GM12878 (cell line): Measurements from ENCODE around the gene ZNF672. TPM values are rescaled to one million over a fixed set of nuclear protein-coding genes. Genes with fewer than 3 reads are reported as not detected.

Source experiments
- BCL11A ChIP-seq: IDR thresholded peaks from 2 replicates; pipeline ENCODE4 v1.6.1; 2011; ENCODE audit warnings: low read depth, low read length
- ETV6 ChIP-seq, 2 experiments: fragments of 450-650 bp in 1 of 2; IDR thresholded peaks in 1 of 2; conservative IDR thresholded peaks in 1 of 2; 2 replicates each; pipeline ENCODE4 v1.6.1; 2014; ENCODE audit warnings: antibody characterized with exemption in 1 of 2, borderline replicate concordance in 1 of 2, low read depth in 1 of 2, mild to moderate bottlenecking in 1 of 2, moderate library complexity in 1 of 2
- HDAC6 ChIP-seq: fragments of 200-600 bp; sonication (generic); IDR thresholded peaks from one replicate; pipeline ENCODE4 v1.8.0; 2017; ENCODE audit warnings: antibody characterized with exemption; ENCODE audit not compliant: unreplicated experiment
- IRF4 ChIP-seq: IDR thresholded peaks from 2 replicates; pipeline ENCODE4 v1.6.1; 2011; ENCODE audit warnings: low read depth, low read length
- MYB ChIP-seq: fragments of 150-350 bp; IDR thresholded peaks from 2 replicates; pipeline ENCODE4 v1.6.1; 2014; ENCODE audit warnings: mild to moderate bottlenecking, low read depth, low read length, borderline replicate concordance
- NRF1 ChIP-seq: conservative IDR thresholded peaks from 2 replicates; pipeline ENCODE4 v1.6.1; 2011; ENCODE audit warnings: mild to moderate bottlenecking, low read depth, low read length, improper control_type of control experiment
- RUNX3 ChIP-seq: IDR thresholded peaks from 2 replicates; pipeline ENCODE4 v1.6.1; 2012; ENCODE audit warnings: low read length, inconsistent platforms
- SUZ12 ChIP-seq: fragments of 200-600 bp; sonication (generic); IDR thresholded peaks from one replicate; pipeline ENCODE4 v1.6.1; 2018; ENCODE audit warnings: antibody characterized with exemption, mild to moderate bottlenecking; ENCODE audit not compliant: unreplicated experiment
- TCF7 ChIP-seq: IDR thresholded peaks from 2 replicates; pipeline ENCODE4 v1.6.1; 2014; ENCODE audit warnings: antibody characterized with exemption, borderline replicate concordance
- polyA plus RNA-seq, 11 experiments: library from polyadenylated mRNA; depleted of rRNA in 4 of 11; unstranded in 6 of 11; stranded (reverse) in 5 of 11; fragments of >200 nt; fragmentation: Nextera tagmentation in 4 of 11; fragmentation: Illumina TruSeq in 1 of 11; extraction: Ambion mirVana in 4 of 11; extraction: Trizol in 1 of 11; gene quantifications; 1 replicate in 1 of 11; 2 replicates in 10 of 11; pipeline versions ENCODE4 v1.2.1 to v1.2.3, GENCODE V29; 2011 to 2016; ENCODE audit warnings: inconsistent platforms in 2 of 11, missing spikeins in 2 of 11, low read depth in 1 of 11
- total RNA-seq, 4 experiments: library from RNA; depleted of rRNA in 3 of 4; stranded (reverse); fragments of >200 nt in 3 of 4; fragmentation: Illumina TruSeq in 1 of 4; extraction: Trizol in 1 of 4; gene quantifications; 2 replicates each; pipeline versions ENCODE4 v1.2.1 to v1.2.3, GENCODE V29; 2013 to 2021
- TF ChIP-seq, protein P1 (sequence below): fragments of 450-650 bp; IDR thresholded peaks from 2 replicates; pipeline ENCODE4 v1.6.1; 2018; ENCODE audit warnings: borderline replicate concordance, mild to moderate bottlenecking; ENCODE audit not compliant: partially characterized antibody
- TF ChIP-seq, protein P2 (sequence below): IDR thresholded peaks from 2 replicates; pipeline ENCODE4 v1.6.1; 2012; ENCODE audit warnings: low read depth, low read length, improper control_type of control experiment
- TF ChIP-seq, protein P3 (sequence below): IDR thresholded peaks from 2 replicates; pipeline ENCODE4 v1.6.1; 2012; ENCODE audit warnings: low read depth, low read length, improper control_type of control experiment

Gene ZNF672
- total and polyA plus RNA-seq, 10 of the 15 experiments (the other 5 are each of a cell fraction or from before 2014, with no cell fraction given): 2.9 to 51.3 (median 39.8) TPM

DNA sequence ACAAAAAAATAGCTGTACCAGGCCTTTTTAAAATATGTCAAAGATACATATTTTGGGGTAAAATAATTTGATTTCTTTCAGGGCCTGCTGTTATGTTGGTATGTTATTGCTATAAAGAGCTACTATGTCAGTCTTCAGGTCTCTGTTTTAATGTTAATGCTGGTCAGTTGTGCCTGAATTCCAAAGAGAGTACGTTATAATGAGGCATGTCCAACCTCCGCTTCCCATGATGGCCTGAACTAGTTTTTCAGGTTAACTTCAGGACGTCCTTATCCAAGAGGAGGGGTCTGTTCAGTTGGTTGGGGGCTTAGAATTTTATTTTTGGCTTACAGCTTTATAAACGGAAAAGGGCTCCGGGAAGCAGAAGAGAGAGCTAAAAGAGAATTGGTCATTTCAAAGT is 47.6 kb upstream of the ZNF672 start (continued):
- TF ChIP-seq, protein P1, sequence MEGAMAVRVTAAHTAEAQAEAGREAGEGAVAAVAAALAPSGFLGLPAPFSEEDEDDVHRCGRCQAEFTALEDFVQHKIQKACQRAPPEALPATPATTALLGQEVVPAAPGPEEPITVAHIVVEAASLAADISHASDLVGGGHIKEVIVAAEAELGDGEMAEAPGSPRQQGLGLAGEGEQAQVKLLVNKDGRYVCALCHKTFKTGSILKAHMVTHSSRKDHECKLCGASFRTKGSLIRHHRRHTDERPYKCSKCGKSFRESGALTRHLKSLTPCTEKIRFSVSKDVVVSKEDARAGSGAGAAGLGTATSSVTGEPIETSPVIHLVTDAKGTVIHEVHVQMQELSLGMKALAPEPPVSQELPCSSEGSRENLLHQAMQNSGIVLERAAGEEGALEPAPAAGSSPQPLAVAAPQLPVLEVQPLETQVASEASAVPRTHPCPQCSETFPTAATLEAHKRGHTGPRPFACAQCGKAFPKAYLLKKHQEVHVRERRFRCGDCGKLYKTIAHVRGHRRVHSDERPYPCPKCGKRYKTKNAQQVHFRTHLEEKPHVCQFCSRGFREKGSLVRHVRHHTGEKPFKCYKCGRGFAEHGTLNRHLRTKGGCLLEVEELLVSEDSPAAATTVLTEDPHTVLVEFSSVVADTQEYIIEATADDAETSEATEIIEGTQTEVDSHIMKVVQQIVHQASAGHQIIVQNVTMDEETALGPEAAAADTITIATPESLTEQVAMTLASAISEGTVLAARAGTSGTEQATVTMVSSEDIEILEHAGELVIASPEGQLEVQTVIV: no peak
- TF ChIP-seq SUZ12 (no peak), HDAC6 (no peak), MYB (no peak), BCL11A (no peak), TCF7 (no peak), NRF1 (no peak), RUNX3 (no peak), IRF4 (no peak), ETV6 (conservative IDR thresholded peaks at IDR 0.05 in 1 of 2, IDR thresholded peaks at IDR 0.05 in 1 of 2; ENCODE audit: borderline replicate concordance in 1 of 2, low read depth in 1 of 2) (no peak)
- TF ChIP-seq, protein P2, sequence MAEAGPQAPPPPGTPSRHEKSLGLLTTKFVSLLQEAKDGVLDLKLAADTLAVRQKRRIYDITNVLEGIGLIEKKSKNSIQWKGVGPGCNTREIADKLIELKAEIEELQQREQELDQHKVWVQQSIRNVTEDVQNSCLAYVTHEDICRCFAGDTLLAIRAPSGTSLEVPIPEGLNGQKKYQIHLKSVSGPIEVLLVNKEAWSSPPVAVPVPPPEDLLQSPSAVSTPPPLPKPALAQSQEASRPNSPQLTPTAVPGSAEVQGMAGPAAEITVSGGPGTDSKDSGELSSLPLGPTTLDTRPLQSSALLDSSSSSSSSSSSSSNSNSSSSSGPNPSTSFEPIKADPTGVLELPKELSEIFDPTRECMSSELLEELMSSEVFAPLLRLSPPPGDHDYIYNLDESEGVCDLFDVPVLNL: no peak
- TF ChIP-seq, protein P3, sequence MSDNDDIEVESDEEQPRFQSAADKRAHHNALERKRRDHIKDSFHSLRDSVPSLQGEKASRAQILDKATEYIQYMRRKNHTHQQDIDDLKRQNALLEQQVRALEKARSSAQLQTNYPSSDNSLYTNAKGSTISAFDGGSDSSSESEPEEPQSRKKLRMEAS: no peak
